ENCODE results near the gene MYADML2.

DNA sequence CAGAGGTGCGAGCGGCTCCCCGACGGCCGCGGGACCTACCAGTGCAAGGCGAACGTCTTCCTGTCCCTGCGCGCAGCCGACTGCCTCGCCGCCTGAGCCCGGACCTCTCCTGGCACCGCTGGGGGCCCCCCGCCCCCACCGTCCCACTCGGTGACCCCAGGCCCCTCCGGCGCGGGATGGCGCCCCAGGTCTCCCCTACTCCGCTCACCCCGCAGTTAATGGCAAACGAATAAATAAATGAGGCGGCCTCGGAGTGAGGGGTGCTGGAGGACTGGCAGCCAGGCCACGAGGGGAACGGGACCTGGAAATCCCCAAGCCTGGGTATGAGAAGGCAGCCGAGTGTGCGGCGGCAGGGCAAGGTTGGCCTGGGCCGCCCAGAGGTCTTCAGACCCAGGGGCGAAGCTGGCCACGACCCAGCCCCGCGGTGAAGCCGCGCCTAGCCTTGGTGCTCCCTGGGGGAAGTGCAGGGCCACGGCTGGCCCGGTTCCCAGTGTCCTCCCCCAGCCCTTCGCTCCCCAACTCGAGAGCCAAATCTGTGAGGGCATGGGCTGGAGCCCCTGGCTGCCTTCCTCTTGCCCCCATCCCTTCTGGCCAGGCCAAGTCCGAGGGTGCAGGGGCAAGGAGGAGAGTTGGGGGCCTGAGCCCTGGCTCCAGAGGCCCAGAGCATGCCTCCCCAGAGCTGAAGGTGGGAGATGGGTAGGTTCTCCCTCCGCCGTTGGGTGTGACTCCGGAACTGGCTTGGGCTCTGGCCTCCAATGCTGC is 44.2 kb downstream of the MYADML2 start:
- no peak for TF ChIP-seq POLR2A (IDR thresholded peaks at IDR 0.05)
- TF ChIP-seq, protein P1, sequence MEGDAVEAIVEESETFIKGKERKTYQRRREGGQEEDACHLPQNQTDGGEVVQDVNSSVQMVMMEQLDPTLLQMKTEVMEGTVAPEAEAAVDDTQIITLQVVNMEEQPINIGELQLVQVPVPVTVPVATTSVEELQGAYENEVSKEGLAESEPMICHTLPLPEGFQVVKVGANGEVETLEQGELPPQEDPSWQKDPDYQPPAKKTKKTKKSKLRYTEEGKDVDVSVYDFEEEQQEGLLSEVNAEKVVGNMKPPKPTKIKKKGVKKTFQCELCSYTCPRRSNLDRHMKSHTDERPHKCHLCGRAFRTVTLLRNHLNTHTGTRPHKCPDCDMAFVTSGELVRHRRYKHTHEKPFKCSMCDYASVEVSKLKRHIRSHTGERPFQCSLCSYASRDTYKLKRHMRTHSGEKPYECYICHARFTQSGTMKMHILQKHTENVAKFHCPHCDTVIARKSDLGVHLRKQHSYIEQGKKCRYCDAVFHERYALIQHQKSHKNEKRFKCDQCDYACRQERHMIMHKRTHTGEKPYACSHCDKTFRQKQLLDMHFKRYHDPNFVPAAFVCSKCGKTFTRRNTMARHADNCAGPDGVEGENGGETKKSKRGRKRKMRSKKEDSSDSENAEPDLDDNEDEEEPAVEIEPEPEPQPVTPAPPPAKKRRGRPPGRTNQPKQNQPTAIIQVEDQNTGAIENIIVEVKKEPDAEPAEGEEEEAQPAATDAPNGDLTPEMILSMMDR (IDR thresholded peaks at IDR 0.05 in 4 of 5, conservative IDR thresholded peaks at IDR 0.05 in 1 of 5) = no peak
